Measurements from ENCODE around the gene DPCD.

GRCh38 chr10:101550965-101551364, 37.2 kb upstream of the DPCD start:
- TF ChIP-seq POLR2A (IDR thresholded peaks at IDR 0.05) (no peak), CTCF (IDR thresholded peaks at IDR 0.05) (no peak), POLR2AphosphoS5 (IDR thresholded peaks at IDR 0.05) (no peak), EP300 (IDR thresholded peaks at IDR 0.05; ENCODE audit: low read depth) (no peak)
